Sigmoid colon (tissue), 7 donors: ENCODE results near the gene MSLN. TPM values are rescaled to one million over a fixed set of nuclear protein-coding genes. Genes with fewer than 3 reads are reported as not detected.
"Not testable (repeated sequence)": the region's sequence is repeated elsewhere in the genome, so short reads cannot be mapped to it uniquely, and the experiment has no call there.

Source experiments
- DNase-seq: peaks from one replicate; pipeline ENCODE4 v3.0.0-alpha.2; 2019
- H3K27ac ChIP-seq, 4 donors: fragments of 200-600 bp; sonication (generic); one replicate each; pipeline ENCODE4 v1.5.1; 2016 to 2019; ENCODE audit warnings: mild to moderate bottlenecking in 1 of 4
- H3K27me3 ChIP-seq, 3 donors: fragments of 200-600 bp; sonication (generic); one replicate each; pipeline ENCODE4 v1.5.1; 2019; ENCODE audit warnings: mild to moderate bottlenecking in 1 of 3
- H3K36me3 ChIP-seq, 4 donors: fragments of 200-600 bp; sonication (generic); one replicate each; pipeline ENCODE4 v1.5.1; 2016 to 2019
- H3K4me1 ChIP-seq, 4 donors: fragments of 200-600 bp; sonication (generic); one replicate each; pipeline ENCODE4 v1.5.1; 2017 to 2019
- H3K4me3 ChIP-seq, 4 donors: fragments of 200-600 bp; sonication (generic); one replicate each; pipeline ENCODE4 v1.5.1; 2017 to 2019; ENCODE audit warnings: mild to moderate bottlenecking in 2 of 4, moderate library complexity in 1 of 4
- H3K9me3 ChIP-seq, 4 donors: fragments of 200-600 bp in 3 of 4; sonication (generic) in 3 of 4; one replicate each; pipeline versions ENCODE4 v1.5.1 to v1.6.1; 2013 to 2019
- CTCF ChIP-seq, 4 experiments: fragments of 450-650 bp in 3 of 4; fragments of 200-600 bp in 1 of 4; IDR thresholded peaks; one replicate each; pipeline ENCODE4 v1.5.1; 2016 to 2019; ENCODE audit warnings: antibody characterized with exemption in 4 of 4, mild to moderate bottlenecking in 3 of 4, moderate library complexity in 2 of 4
- EP300 ChIP-seq, 4 donors: sonication (generic); formaldehyde crosslinking; IDR thresholded peaks; one replicate each; pipeline ENCODE4 v1.6.1; 2017; ENCODE audit warnings: antibody characterized with exemption in 4 of 4
- POLR2A ChIP-seq, 2 donors: fragments of 450-650 bp; IDR thresholded peaks; one replicate each; pipeline ENCODE4 v1.6.1; 2016; ENCODE audit warnings: antibody characterized with exemption in 2 of 2, mild to moderate bottlenecking in 2 of 2, moderate library complexity in 2 of 2
- POLR2AphosphoS5 ChIP-seq, 4 donors: sonication (generic); formaldehyde crosslinking; IDR thresholded peaks; one replicate each; pipeline ENCODE4 v1.6.1; 2017; ENCODE audit warnings: antibody characterized with exemption in 4 of 4
- WGBS, 2 donors: extraction: QIAGEN DNeasy Blood & Tissue Kit; methylation state at CpG; one replicate each; pipeline ENCODE4 v1.1.7; 2013; 5-methylcytosine and 5-hydroxymethylcytosine counted together
- intact Hi-C: fragments of 100-400 bp; cut with DNase I; formaldehyde crosslinking; loops from one replicate; pipeline ENCODE4 v1.15.1; 2023
- polyA plus RNA-seq, 3 donors: library from polyadenylated mRNA; stranded (reverse); fragments of 200-250 nt; gene quantifications; one replicate each; pipeline ENCODE4 v1.2.3, GENCODE V29; 2013
- total RNA-seq, 4 donors: library from RNA; depleted of rRNA; stranded (reverse); fragments of >200 nt; gene quantifications; one replicate each; pipeline ENCODE4 v1.1.0, GENCODE V29; 2016
- donor health status: healthy with polysubstance abuse.
- donor health status: Bipolar disorder and iron deficiency.
- donor health status: healthy.

Gene MSLN
- total and polyA plus RNA-seq, 7 donors, result 0.54 to 3.5 (median 1.2) TPM; not detected in 3

GRCh38 chr16:770411-770810, 9.9 kb downstream of the MSLN start:
- Histone ChIP-seq H3K4me3 (no peak overlapping the region), H3K4me1 (no peaks in the 10 kb centered on the region), H3K36me3 (no peaks in the 10 kb centered on the region), H3K27me3 (peaks cover 0 to 20% (median 0%) of the 10 kb centered on the region in 3 donors), H3K27ac (no peak overlapping the region), H3K9me3 (no peaks in the 10 kb centered on the region)
- intact Hi-C loops, result no loop called here
- no peak for DNase-seq
- no peak for TF ChIP-seq EP300 (IDR thresholded peaks at IDR 0.05)
- WGBS, 2 donors, result 60 to 74% methylated on average over 13 of the region's 13 CpGs

- DNase-seq, result no peak
- Histone ChIP-seq H3K4me3 (no peak overlapping the region), H3K27me3 (peaks cover 0 to 30% (median 8%) of the 10 kb centered on the region in 3 donors), H3K4me1 (no peaks in the 10 kb centered on the region), H3K9me3 (no peaks in the 10 kb centered on the region), H3K27ac (no peak overlapping the region), H3K36me3 (no peaks in the 10 kb centered on the region)
- no peak for TF ChIP-seq EP300 (IDR thresholded peaks at IDR 0.05)
- TF ChIP-seq POLR2A (IDR thresholded peaks at IDR 0.05), result no peak
- no peak for TF ChIP-seq POLR2AphosphoS5 (IDR thresholded peaks at IDR 0.05)
- TF ChIP-seq CTCF (IDR thresholded peaks at IDR 0.05), result no peak
- 78 to 87% methylated on average over 18 of the region's 18 CpGs for WGBS, 2 donors
- intact Hi-C loops, result no loop called here
These were observed 12.4 kb downstream of the MSLN start for GRCh38 chr16:772959-773358.

GRCh38 chr16:774086-775001, 13.8 kb downstream of the MSLN start:
- intact Hi-C loops, result no loop called here

GRCh38 chr16:775236-775796, 14.8 kb downstream of the MSLN start:
- Histone ChIP-seq H3K4me1 (no peaks in the 10 kb centered on the region), H3K27ac (no peak overlapping the region), H3K4me3 (no peak overlapping the region), H3K27me3 (peaks cover 0 to 44% (median 23%) of the 10 kb centered on the region in 3 donors), H3K9me3 (no peaks in the 10 kb centered on the region), H3K36me3 (no peaks in the 10 kb centered on the region)
- intact Hi-C loops, result no loop called here
- 62 to 78% methylated on average over 36 of the region's 36 CpGs for WGBS, 2 donors
- no peak for DNase-seq
- TF ChIP-seq POLR2A (IDR thresholded peaks at IDR 0.05), result no peak
- TF ChIP-seq EP300 (IDR thresholded peaks at IDR 0.05), result no peak
- TF ChIP-seq CTCF (IDR thresholded peaks at IDR 0.05), result no peak
- no peak for TF ChIP-seq POLR2AphosphoS5 (IDR thresholded peaks at IDR 0.05)

More at GRCh38 chr16:774086-775001, 13.8 kb downstream of the MSLN start:
- Histone ChIP-seq H3K36me3 (no peaks in the 10 kb centered on the region), H3K27me3 (peaks cover 0 to 36% (median 18%) of the 10 kb centered on the region in 3 donors), H3K4me3 (no peak overlapping the region), H3K27ac (no peak overlapping the region), H3K4me1 (no peaks in the 10 kb centered on the region), H3K9me3 (no peaks in the 10 kb centered on the region)
- TF ChIP-seq EP300 (IDR thresholded peaks at IDR 0.05), result no peak
- DNase-seq, result no peak
- 67 to 85% methylated on average over 46 of the region's 46 CpGs for WGBS, 2 donors

GRCh38 chr16:776298-776697, 15.8 kb downstream of the MSLN start:
- H3K4me1 ChIP-seq, H3K9me3 ChIP-seq, DNase-seq, H3K27ac ChIP-seq, H3K4me3 ChIP-seq, H3K36me3 ChIP-seq, intact Hi-C loops: not testable (repeated sequence)
- WGBS, 2 donors, result 80 to 90% methylated on average over 10 of the region's 10 CpGs
- peaks cover 0 to 53% (median 30%) of the 10 kb centered on the region in 3 donors for H3K27me3 ChIP-seq

GRCh38 chr16:776824-777223, 16.3 kb downstream of the MSLN start:
- TF ChIP-seq EP300 (IDR thresholded peaks at IDR 0.05) (no peak), POLR2AphosphoS5 (IDR thresholded peaks at IDR 0.05) (no peak), POLR2A (IDR thresholded peaks at IDR 0.05) (no peak), CTCF (IDR thresholded peaks at IDR 0.05) (no peak)
- intact Hi-C loops, result no loop called here
- no peaks in the 10 kb centered on the region for H3K36me3 ChIP-seq
- H3K27ac ChIP-seq, result no peak overlapping the region
- H3K27me3 ChIP-seq, result peaks cover 0 to 59% (median 35%) of the 10 kb centered on the region in 3 donors
- DNase-seq, result no peak
- H3K4me3 ChIP-seq, result no peak overlapping the region
- H3K4me1 ChIP-seq, result no peaks in the 10 kb centered on the region
- WGBS, 2 donors, result 34 to 71% methylated on average over 9 of the region's 9 CpGs
- no peaks in the 10 kb centered on the region for H3K9me3 ChIP-seq
